GM03348 (cell line): ENCODE measurements around the gene GRIK4.

ENCODE experiments used
- DNase-seq: peaks from one replicate; pipeline ENCODE4 v3.0.0; 2012; ENCODE audit warnings: low spot score

GRIK4 gene

GRCh38 chr11:120882175-120882574, 370.6 kb downstream of the GRIK4 start:
- DNase-seq: no peak

GRCh38 chr11:120883404-120884080, 372.0 kb downstream of the GRIK4 start:
- peak; percentile 74 for DNase-seq

- DNase-seq: no peak
These were observed 372.8 kb downstream of the GRIK4 start for GRCh38 chr11:120884154-120885020.

- DNase-seq: no peak
These were observed 379.2 kb downstream of the GRIK4 start for GRCh38 chr11:120890609-120891320.

- DNase-seq: no peak
These were observed 382.1 kb downstream of the GRIK4 start for GRCh38 chr11:120893440-120894201.

- no peak for DNase-seq
These were observed 382.8 kb downstream of the GRIK4 start for GRCh38 chr11:120894202-120894985.

GRCh38 chr11:120896687-120897086, 385.1 kb downstream of the GRIK4 start:
- no peak for DNase-seq

- DNase-seq: no peak
These were observed 387.0 kb downstream of the GRIK4 start for GRCh38 chr11:120898568-120898967.

GRCh38 chr11:120899720-120900119, 388.2 kb downstream of the GRIK4 start:
- no peak for DNase-seq

- DNase-seq: no peak
These were observed 389.1 kb downstream of the GRIK4 start for GRCh38 chr11:120900643-120901042.

GRCh38 chr11:120903686-120904085, 392.1 kb downstream of the GRIK4 start:
- no peak for DNase-seq

- DNase-seq: no peak
These were observed 392.6 kb downstream of the GRIK4 start for GRCh38 chr11:120904116-120904515.

GRCh38 chr11:120906766-120907165, 395.2 kb downstream of the GRIK4 start:
- no peak for DNase-seq

GRCh38 chr11:120907971-120908370, 396.4 kb downstream of the GRIK4 start:
- no peak for DNase-seq

- no peak for DNase-seq
These were observed 397.1 kb downstream of the GRIK4 start for GRCh38 chr11:120908461-120909181.

GRCh38 chr11:120909676-120910416, 398.3 kb downstream of the GRIK4 start:
- no peak for DNase-seq

- no peak for DNase-seq
These were observed 400.4 kb downstream of the GRIK4 start for GRCh38 chr11:120911943-120912342.

- DNase-seq: peak; percentile 49
These were observed 401.0 kb downstream of the GRIK4 start for GRCh38 chr11:120912504-120912903.

GRCh38 chr11:120912915-120913314, 401.4 kb downstream of the GRIK4 start:
- no peak for DNase-seq

- no peak for DNase-seq
These were observed 402.5 kb downstream of the GRIK4 start for GRCh38 chr11:120914021-120914420.
